ENCODE results near the gene MATCAP1.
A peak's percentile ranks its signal among the peaks of the same experiment; 100 is the strongest.

MATCAP1 gene

GRCh38 chr16:67190448-67191399 lies 7.0 kb upstream of the MATCAP1 start:
- DNase-seq (ENCODE audit: low read depth) = no peak

GRCh38 chr16:67190041-67190440 lies 6.3 kb upstream of the MATCAP1 start, which contains the start of gene EXOC3L1:
Gene EXOC3L1 (minus strand): TSS chr16:67190136. CDS start chr16:67189676, 460 bp downstream.
- no peak for DNase-seq (ENCODE audit: low read depth)

DNA sequence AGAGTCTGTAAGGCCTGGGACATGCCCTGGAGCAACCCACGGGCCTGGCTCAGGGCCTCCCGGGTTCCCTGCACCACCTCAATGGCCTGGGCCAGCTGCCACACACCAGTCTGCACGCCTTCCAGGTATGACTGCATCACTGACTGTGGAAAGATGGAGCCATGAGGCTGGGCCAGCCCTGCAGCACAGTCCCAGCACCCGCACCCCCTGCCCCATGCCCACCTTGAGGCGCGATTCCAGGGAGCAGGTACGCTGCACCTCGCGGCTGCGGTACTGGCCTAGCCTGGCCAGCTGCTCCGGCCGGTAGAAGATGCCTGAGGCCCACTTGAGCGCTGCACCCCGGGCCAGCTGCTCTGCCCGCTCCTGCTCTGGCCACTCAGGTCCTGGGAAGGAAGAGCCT lies 5.0 kb upstream of the MATCAP1 start:
- DNase-seq (ENCODE audit: low read depth) = no peak

GRCh38 chr16:67188323-67188722 lies 4.6 kb upstream of the MATCAP1 start:
- DNase-seq (ENCODE audit: low read depth) = no peak

DNA sequence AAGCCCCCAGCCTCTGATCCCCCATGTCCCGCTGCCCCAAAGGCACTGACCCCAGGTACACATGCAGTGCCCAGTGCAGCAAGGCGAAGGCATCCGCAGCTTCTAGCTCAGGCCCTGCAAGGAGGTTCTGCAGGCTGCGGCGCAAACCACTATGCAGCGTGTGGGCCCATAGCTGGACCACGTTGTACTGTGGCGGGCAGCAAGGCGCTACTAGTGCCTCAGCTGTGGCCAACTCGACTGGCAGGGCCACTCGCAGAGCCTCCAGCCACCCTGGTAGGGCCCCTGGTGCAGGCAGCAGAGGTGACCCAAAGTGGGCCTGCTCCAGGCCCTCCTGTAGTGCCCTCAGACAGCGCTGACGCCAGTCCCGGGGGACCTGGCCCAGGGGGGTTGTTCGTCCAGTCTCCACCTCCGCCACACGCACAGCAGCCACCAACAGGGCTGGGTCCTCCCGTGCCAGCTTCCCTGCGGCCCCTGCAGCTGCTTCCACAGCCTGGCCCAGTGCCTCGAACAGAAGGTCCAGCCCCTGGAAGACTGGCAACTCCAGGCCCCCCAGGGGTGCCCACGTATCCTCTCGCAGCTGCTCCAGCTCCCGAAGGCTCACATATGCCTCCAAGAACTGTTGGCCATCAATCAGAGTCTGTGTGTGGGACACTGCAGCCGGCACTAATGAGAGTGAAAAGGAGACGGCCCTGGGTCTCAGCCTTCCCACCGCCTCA lies 3.6 kb upstream of the MATCAP1 start:
- DNase-seq (ENCODE audit: low read depth) = no peak

DNA sequence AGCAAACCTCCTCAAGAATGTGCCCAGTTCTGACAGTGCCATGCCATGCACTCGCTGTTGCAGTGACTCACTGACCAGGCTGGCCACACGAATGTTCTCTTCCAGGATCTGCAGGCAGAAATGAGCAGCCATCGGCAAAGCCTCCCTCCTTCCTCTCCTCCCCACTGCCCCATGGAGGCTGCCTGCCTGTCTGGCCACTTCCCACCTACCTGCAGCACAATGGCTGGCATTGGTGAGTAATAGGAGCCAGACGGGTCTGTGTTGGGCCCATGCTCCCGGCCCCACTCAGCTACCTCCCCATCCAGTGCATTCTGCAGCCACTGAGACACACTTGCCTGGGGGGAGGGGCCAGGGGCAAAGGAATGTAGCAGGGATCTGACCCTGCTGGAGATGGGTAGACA lies 2.8 kb upstream of the MATCAP1 start:
- no peak for DNase-seq (ENCODE audit: low read depth)

- DNase-seq (ENCODE audit: low read depth) = no peak
Observed at GRCh38 chr16:67185651-67186134, 1.9 kb upstream of the MATCAP1 start.

DNA sequence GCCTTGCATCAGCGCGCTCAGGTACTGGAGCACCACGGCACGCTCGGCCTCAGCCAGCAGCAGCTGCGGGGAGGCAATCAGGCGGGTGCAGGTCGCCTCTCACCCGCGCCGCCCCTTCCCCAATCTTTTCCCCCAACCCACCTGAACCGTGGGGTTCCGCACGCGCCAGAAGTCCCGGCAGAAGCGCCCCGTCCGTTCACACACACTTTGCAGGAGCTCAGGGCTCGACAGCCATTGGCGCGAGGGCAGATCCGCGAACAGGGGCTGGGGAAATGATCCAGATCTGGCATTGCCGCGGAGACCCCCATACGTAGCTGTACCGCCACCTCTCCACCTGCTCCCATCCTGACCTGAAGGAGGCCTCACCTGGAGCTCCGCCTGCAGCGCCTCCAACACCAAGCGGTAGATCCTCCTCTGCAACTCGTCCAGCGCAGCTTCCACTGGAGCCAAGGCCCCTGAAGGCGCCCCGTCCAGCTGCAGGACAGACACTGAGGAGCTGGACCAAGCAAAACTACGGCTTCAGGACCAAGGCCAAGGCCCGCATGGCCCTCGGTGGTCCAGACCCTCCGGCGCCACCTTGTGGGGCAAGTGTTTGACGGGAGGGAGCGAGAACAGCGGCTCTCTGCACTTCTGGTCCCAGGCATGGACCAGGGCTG lies 1.4 kb upstream of the MATCAP1 start:
- peak; percentile 75 for DNase-seq (ENCODE audit: low read depth)

DNA sequence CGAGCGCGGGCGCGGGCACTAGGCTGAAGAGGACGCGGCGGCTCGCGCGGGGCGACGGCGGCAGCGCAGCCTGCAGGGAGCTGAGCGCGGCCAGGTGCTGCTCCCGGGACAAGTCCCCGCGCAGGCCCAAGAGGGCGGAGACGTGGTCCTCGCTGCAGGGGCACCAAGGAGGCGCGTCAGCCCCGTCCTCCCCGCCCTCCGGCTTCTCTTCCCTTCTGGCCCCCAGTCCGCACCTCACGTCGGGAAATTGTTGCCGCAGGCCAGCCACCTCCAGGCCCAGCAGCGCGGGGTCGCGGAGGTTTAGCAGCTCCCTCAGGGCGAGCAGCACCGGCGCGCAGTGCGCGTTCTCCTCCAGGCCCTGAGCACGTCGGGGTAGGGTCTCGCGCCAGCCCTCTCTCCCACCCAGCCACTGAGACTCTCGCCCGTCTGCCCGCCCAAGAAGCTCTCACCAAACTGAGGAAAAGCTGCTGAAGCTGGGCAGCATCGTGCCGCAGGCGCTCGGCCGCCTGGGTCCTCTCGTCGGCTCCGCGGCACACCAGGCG lies 761 bp upstream of the MATCAP1 start:
- no peak for DNase-seq (ENCODE audit: low read depth)

DNA sequence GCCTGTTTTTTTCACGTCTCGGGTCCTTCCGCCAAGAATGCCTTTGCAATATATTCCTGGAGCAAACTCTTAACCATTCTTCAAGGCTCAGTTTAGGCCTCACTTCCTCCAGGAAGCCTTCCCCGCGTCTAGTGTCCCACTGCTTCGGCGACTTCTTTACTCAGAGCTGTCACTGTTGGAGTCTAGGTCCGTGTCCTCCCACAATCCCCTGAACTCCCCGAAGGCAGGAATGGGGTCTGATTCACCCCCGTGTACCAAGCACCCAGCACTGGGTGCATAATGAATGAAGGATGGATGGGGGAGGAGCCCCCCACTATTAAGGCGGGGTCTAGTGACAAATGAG lies 508 bp downstream of the MATCAP1 start:
- DNase-seq (ENCODE audit: low read depth) = no peak

- DNase-seq (ENCODE audit: low read depth) = no peak
Observed at GRCh38 chr16:67182288-67182687, 1.5 kb downstream of the MATCAP1 start.

DNA sequence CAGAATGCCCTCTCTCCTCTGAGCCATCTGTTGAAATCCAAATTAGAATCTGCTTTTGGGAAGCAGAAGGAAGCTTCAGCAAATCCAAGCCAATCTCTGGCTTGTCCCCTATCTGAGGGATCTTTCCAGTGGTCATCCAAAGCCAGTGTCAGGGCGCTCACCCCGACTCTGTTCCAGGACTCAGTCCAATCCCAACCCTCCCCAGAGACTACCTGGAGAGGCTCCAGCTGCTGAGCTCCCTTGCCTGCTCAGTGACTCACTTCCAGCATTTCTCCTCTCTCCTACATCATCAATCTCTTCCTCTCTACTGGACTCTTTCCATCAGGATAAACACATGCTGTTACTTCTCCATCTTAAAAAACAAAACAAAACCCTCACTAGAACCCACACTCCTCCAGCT lies 2.4 kb downstream of the MATCAP1 start:
- no peak for DNase-seq (ENCODE audit: low read depth)

DNA sequence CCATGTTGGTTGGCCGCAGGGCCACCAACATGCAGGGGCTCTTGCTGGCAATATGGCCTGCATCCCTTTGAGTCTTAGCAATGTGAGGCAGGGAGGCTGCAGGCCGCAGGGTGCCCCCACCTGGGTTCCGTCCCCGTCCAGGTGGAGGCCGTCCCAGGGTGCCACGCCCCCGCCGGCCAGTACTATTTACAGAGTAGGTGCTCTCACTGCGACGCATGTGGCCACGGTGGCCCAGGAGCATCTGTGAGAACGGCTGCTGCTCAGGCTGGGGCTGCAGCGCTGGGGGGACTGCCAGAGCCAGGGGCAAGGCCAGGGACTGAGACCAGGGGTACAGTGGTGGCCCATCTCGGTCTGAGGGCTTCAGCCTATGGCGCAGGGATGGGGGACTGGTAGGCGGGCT lies 3.6 kb downstream of the MATCAP1 start:
- no peak for DNase-seq (ENCODE audit: low read depth)

DNA sequence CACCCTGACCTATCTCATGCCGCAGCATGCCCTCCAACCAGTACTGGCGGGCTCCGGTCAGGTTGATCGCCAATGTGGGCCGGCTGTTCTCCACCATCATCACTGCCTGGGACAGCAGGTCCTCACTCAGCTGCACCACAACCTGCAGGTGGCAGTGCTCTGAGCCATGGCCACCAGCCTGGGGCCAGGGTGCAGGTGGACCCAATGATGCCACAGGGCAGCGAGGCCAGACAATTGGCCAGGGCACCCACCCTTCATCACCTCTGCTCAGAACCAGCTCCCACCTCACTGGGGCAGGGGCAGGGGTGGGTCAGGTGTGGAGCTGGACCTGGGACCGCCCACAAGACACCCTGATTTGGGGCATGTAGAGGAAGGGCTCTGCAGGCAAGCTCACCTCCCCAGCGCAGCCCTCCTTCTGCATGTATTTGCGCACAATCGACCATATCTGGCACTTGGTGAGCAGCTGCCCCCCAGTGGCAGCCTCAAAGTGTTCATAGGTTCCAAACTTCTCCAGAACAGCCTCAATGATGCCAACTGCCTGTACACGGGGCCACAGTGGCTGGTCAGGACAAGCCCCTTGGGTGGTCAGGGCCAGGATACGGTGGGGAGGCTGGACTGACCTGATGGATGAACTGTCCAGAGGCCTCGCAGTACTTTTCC lies 4.2 kb downstream of the MATCAP1 start:
- no peak for DNase-seq (ENCODE audit: low read depth)

GRCh38 chr16:67177743-67178699 lies 5.7 kb downstream of the MATCAP1 start:
- DNase-seq (ENCODE audit: low read depth) = no peak

- no peak for DNase-seq (ENCODE audit: low read depth)
Observed at GRCh38 chr16:67176662-67177061, 7.1 kb downstream of the MATCAP1 start.

GRCh38 chr16:67174706-67175231 lies 9.0 kb downstream of the MATCAP1 start:
- no peak for DNase-seq (ENCODE audit: low read depth)

DNA sequence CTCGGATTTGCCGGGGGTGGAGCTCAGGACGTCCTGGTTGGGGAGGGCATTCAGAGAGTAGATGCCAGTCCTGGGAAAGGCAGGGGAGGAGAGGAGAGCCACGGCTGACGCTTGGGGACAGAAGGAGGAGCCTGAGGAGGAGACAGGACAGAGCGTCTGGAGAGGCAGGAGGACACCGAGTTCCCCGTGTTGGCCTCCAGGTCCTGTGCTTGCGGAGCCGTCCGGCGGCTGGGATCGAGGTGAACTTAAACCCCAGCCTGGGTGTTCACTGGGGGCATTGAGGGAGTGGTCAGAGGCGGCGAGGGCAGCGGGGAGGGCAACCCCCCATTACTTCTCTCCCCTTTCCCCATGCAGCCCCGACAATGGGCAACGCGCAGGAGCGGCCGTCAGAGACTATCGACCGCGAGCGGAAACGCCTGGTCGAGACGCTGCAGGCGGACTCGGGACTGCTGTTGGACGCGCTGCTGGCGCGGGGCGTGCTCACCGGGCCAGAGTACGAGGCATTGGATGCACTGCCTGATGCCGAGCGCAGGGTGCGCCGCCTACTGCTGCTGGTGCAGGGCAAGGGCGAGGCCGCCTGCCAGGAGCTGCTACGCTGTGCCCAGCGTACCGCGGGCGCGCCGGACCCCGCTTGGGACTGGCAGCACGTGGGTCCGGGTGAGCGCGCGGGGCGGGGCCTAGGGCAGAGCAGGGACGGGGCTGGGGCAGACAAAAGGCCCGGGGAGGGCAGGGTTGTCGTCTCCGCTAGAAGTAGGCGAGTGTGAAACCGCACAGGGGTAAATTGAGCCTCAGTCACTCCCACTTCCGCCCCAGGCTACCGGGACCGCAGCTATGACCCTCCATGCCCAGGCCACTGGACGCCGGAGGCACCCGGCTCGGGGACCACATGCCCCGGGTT lies 9.7 kb downstream of the MATCAP1 start:
- DNase-seq (ENCODE audit: low read depth) = peak; percentile 25

GRCh38 chr16:67173323-67173722 lies 10.4 kb downstream of the MATCAP1 start:
- DNase-seq (ENCODE audit: low read depth) = no peak
